ENCODE measurements around the gene FAM180A. TPM values are rescaled to one million over a fixed set of nuclear protein-coding genes. Genes with fewer than 3 reads are reported as not detected.

The FAM180A gene
- total and polyA plus RNA-seq, 7 experiments from 2014 or later: not detected

- Histone ChIP-seq H3K4me3 (ENCODE audit: low read length) (no peak overlapping the region), H3K4me1 (ENCODE audit: control insufficient read depth in 2 of 2, insufficient read depth in 2 of 2, low read length in 2 of 2) (no peaks in the 10 kb centered on the region), H3K9me3 (ENCODE audit: control insufficient read depth in 2 of 3, low read length in 3 of 3) (no peaks in the 10 kb centered on the region), H3K27ac (ENCODE audit: low read depth, low read length) (no peak overlapping the region), H3K36me3 (ENCODE audit: control insufficient read depth in 2 of 3, insufficient read depth in 3 of 3, low read length in 3 of 3) (no peaks in the 10 kb centered on the region), H3K27me3 (ENCODE audit: control insufficient read depth in 2 of 2, insufficient read depth in 2 of 2, low read length in 2 of 2) (no peaks in the 10 kb centered on the region)
- Mint-ChIP-seq H3K27me3 (peaks cover 11 to 21% (median 18%) of the 10 kb centered on the region in 5 donors), H3K27ac (no peak overlapping the region), H3K4me3 (no peak overlapping the region), H3K9me3 (no peaks in the 10 kb centered on the region), H3K36me3 (peaks cover 0 to 4% (median 0%) of the 10 kb centered on the region in 5 donors), H3K4me1 (no peaks in the 10 kb centered on the region)
- intact Hi-C loops (cut with micrococcal nuclease): no loop called here
- ATAC-seq (peak; percentile 47), DNase-seq (no peak)
- CTCF ChIA-PET: no interaction called here
- POLR2A ChIA-PET: no interaction called here
These were observed 43.1 kb upstream of the FAM180A start for GRCh38 chr7:135791543-135792362.

GRCh38 chr7:135790371-135790977 is 41.9 kb upstream of the FAM180A start:
- Mint-ChIP-seq H3K27me3 (peaks cover 14 to 21% (median 19%) of the 10 kb centered on the region in 5 donors), H3K4me3 (no peak overlapping the region), H3K9me3 (no peaks in the 10 kb centered on the region), H3K4me1 (no peaks in the 10 kb centered on the region), H3K27ac (no peak overlapping the region), H3K36me3 (peaks cover 0 to 4% (median 0%) of the 10 kb centered on the region in 5 donors)
- Histone ChIP-seq H3K27me3 (ENCODE audit: control insufficient read depth in 2 of 2, insufficient read depth in 2 of 2, low read length in 2 of 2) (no peaks in the 10 kb centered on the region), H3K4me1 (ENCODE audit: control insufficient read depth in 2 of 2, insufficient read depth in 2 of 2, low read length in 2 of 2) (no peaks in the 10 kb centered on the region), H3K4me3 (ENCODE audit: low read length) (no peak overlapping the region), H3K27ac (ENCODE audit: low read depth, low read length) (no peak overlapping the region), H3K36me3 (ENCODE audit: control insufficient read depth in 2 of 3, insufficient read depth in 3 of 3, low read length in 3 of 3) (no peaks in the 10 kb centered on the region), H3K9me3 (ENCODE audit: control insufficient read depth in 2 of 3, low read length in 3 of 3) (no peaks in the 10 kb centered on the region)
- ATAC-seq (no peak), DNase-seq (no peak)
- ChIA-PET CTCF (no interaction called here), POLR2A (no interaction called here)
- intact Hi-C loops (cut with micrococcal nuclease): no loop called here

- ChIA-PET CTCF (interaction anchor here (0.8 kb wide), 1 partner anchor 11 kb away, joined by 3 read pairs; no protein-coding TSS in a partner anchor), POLR2A (no interaction called here)
- H3K27ac Mint-ChIP-seq: no peak overlapping the region
- no peaks in the 10 kb centered on the region for H3K9me3 Mint-ChIP-seq
- Histone ChIP-seq H3K4me3 (ENCODE audit: low read length) (no peak overlapping the region), H3K27me3 (ENCODE audit: control insufficient read depth in 2 of 2, insufficient read depth in 2 of 2, low read length in 2 of 2) (no peaks in the 10 kb centered on the region), H3K4me1 (ENCODE audit: control insufficient read depth in 2 of 2, insufficient read depth in 2 of 2, low read length in 2 of 2) (no peaks in the 10 kb centered on the region), H3K27ac (ENCODE audit: low read depth, low read length) (no peak overlapping the region), H3K9me3 (ENCODE audit: control insufficient read depth in 2 of 3, low read length in 3 of 3) (no peaks in the 10 kb centered on the region), H3K36me3 (ENCODE audit: control insufficient read depth in 2 of 3, insufficient read depth in 3 of 3, low read length in 3 of 3) (no peaks in the 10 kb centered on the region)
- H3K4me1 Mint-ChIP-seq: no peaks in the 10 kb centered on the region
- intact Hi-C loops (cut with micrococcal nuclease): no loop called here
- DNase-seq (no peak), ATAC-seq (no peak)
- no peak overlapping the region for H3K4me3 Mint-ChIP-seq
- H3K27me3 Mint-ChIP-seq: peaks cover 17 to 24% (median 19%) of the 10 kb centered on the region in 5 donors
- H3K36me3 Mint-ChIP-seq: peaks cover 0 to 4% (median 0%) of the 10 kb centered on the region in 5 donors
These were observed 41.3 kb upstream of the FAM180A start for GRCh38 chr7:135789956-135790355.

GRCh38 chr7:135789431-135789830 is 40.8 kb upstream of the FAM180A start:
- no peaks in the 10 kb centered on the region for H3K9me3 ChIP-seq (ENCODE audit: control insufficient read depth in 2 of 3, low read length in 3 of 3)
- DNase-seq (no peak), ATAC-seq (no peak)
- Mint-ChIP-seq H3K9me3 (no peaks in the 10 kb centered on the region), H3K4me1 (no peaks in the 10 kb centered on the region), H3K27ac (no peak overlapping the region), H3K36me3 (peaks cover 0 to 4% (median 0%) of the 10 kb centered on the region in 5 donors), H3K4me3 (no peak overlapping the region), H3K27me3 (peaks cover 21 to 26% (median 22%) of the 10 kb centered on the region in 5 donors)
- no peaks in the 10 kb centered on the region for H3K36me3 ChIP-seq (ENCODE audit: control insufficient read depth in 2 of 3, insufficient read depth in 3 of 3, low read length in 3 of 3)
- CTCF ChIA-PET: interaction anchor here (0.8 kb wide), 1 partner anchor 11 kb away, joined by 3 read pairs; no protein-coding TSS in a partner anchor
- POLR2A ChIA-PET: no interaction called here
- H3K27me3 ChIP-seq (ENCODE audit: control insufficient read depth in 2 of 2, insufficient read depth in 2 of 2, low read length in 2 of 2): no peaks in the 10 kb centered on the region
- no peaks in the 10 kb centered on the region for H3K4me1 ChIP-seq (ENCODE audit: control insufficient read depth in 2 of 2, insufficient read depth in 2 of 2, low read length in 2 of 2)
- no peak overlapping the region for H3K27ac ChIP-seq (ENCODE audit: low read depth, low read length)
- intact Hi-C loops (cut with micrococcal nuclease): no loop called here
- H3K4me3 ChIP-seq (ENCODE audit: low read length): no peak overlapping the region

- no peaks in the 10 kb centered on the region for H3K9me3 ChIP-seq (ENCODE audit: control insufficient read depth in 2 of 3, low read length in 3 of 3)
- H3K27me3 Mint-ChIP-seq: peaks cover 11 to 25% (median 18%) of the 10 kb centered on the region in 5 donors
- H3K4me1 Mint-ChIP-seq: peaks cover 0 to 5% (median 0%) of the 10 kb centered on the region in 7 donors
- CTCF ChIA-PET: no interaction called here
- H3K4me3 ChIP-seq (ENCODE audit: low read length): no peak overlapping the region
- intact Hi-C loops (cut with micrococcal nuclease): no loop called here
- no peaks in the 10 kb centered on the region for H3K36me3 Mint-ChIP-seq
- POLR2A ChIA-PET: no interaction called here
- H3K9me3 Mint-ChIP-seq: no peaks in the 10 kb centered on the region
- ATAC-seq (no peak), DNase-seq (no peak)
- H3K4me1 ChIP-seq (ENCODE audit: control insufficient read depth in 2 of 2, insufficient read depth in 2 of 2, low read length in 2 of 2): no peaks in the 10 kb centered on the region
- H3K27me3 ChIP-seq (ENCODE audit: control insufficient read depth in 2 of 2, insufficient read depth in 2 of 2, low read length in 2 of 2): no peaks in the 10 kb centered on the region
- H3K27ac ChIP-seq (ENCODE audit: low read depth, low read length): no peak overlapping the region
- no peaks in the 10 kb centered on the region for H3K36me3 ChIP-seq (ENCODE audit: control insufficient read depth in 2 of 3, insufficient read depth in 3 of 3, low read length in 3 of 3)
- H3K4me3 Mint-ChIP-seq: no peak overlapping the region
- no peak overlapping the region for H3K27ac Mint-ChIP-seq
These were observed 38.3 kb upstream of the FAM180A start for GRCh38 chr7:135786911-135787310.

GRCh38 chr7:135785065-135785464 is 36.5 kb upstream of the FAM180A start:
- no peaks in the 10 kb centered on the region for H3K36me3 Mint-ChIP-seq
- H3K4me1 ChIP-seq (ENCODE audit: control insufficient read depth in 2 of 2, insufficient read depth in 2 of 2, low read length in 2 of 2): no peaks in the 10 kb centered on the region
- H3K27me3 ChIP-seq (ENCODE audit: control insufficient read depth in 2 of 2, insufficient read depth in 2 of 2, low read length in 2 of 2): no peaks in the 10 kb centered on the region
- H3K27me3 Mint-ChIP-seq: peaks cover 11 to 25% (median 21%) of the 10 kb centered on the region in 5 donors
- H3K4me3 ChIP-seq (ENCODE audit: low read length): no peak overlapping the region
- H3K27ac ChIP-seq (ENCODE audit: low read depth, low read length): no peak overlapping the region
- DNase-seq: no peak
- ChIA-PET CTCF (no interaction called here), POLR2A (no interaction called here)
- intact Hi-C loops (cut with micrococcal nuclease): no loop called here
- H3K9me3 ChIP-seq (ENCODE audit: control insufficient read depth in 2 of 3, low read length in 3 of 3): no peaks in the 10 kb centered on the region
- peaks cover 0 to 5% (median 0%) of the 10 kb centered on the region in 7 donors for H3K4me1 Mint-ChIP-seq
- no peak for ATAC-seq
- no peak overlapping the region for H3K27ac Mint-ChIP-seq
- no peaks in the 10 kb centered on the region for H3K36me3 ChIP-seq (ENCODE audit: control insufficient read depth in 2 of 3, insufficient read depth in 3 of 3, low read length in 3 of 3)
- H3K4me3 Mint-ChIP-seq: no peak overlapping the region
- H3K9me3 Mint-ChIP-seq: no peaks in the 10 kb centered on the region

Measured in naive thymus-derived CD4-positive, alpha-beta T cell (primary cell).